Ovary (tissue), 9 donors: ENCODE measurements around the gene ONECUT3. TPM values are rescaled to one million over a fixed set of nuclear protein-coding genes. Genes with fewer than 3 reads are reported as not detected.

Experiments used
- DNase-seq, 5 donors: peaks; one replicate each; pipeline ENCODE4 v3.0.0-alpha.2; 2019 to 2020
- H3K27ac ChIP-seq, 2 donors: fragments of 200-600 bp; one replicate each; pipeline versions ENCODE4 v1.5.1 to v1.8.0; 2019 to 2022
- H3K27me3 ChIP-seq: fragments of 200-600 bp; one replicate; pipeline ENCODE4 v1.8.0; 2022
- H3K36me3 ChIP-seq: fragments of 200-600 bp; sonication (generic); one replicate; pipeline ENCODE4 v1.5.1; 2019
- H3K4me1 ChIP-seq: one replicate; pipeline ENCODE4 v1.8.1; 2013; ENCODE audit warnings: mild to moderate bottlenecking, moderate library complexity; ENCODE audit not compliant: insufficient read depth
- H3K4me3 ChIP-seq: fragments of 200-600 bp; sonication (generic); one replicate; pipeline ENCODE4 v1.5.1; 2017
- H3K9me3 ChIP-seq, 2 donors: fragments of 200-600 bp in 1 of 2; sonication (generic) in 1 of 2; one replicate each; pipeline versions ENCODE4 v1.5.1 to v1.8.1; 2013 to 2019; ENCODE audit warnings: mild to moderate bottlenecking in 1 of 2, moderate library complexity in 1 of 2
- EP300 ChIP-seq: sonication (generic); formaldehyde crosslinking; IDR thresholded peaks from one replicate; pipeline ENCODE4 v1.6.1; 2017; ENCODE audit warnings: antibody characterized with exemption
- POLR2A ChIP-seq: fragments of 450-650 bp; IDR thresholded peaks from one replicate; pipeline ENCODE4 v1.6.1; 2017; ENCODE audit warnings: antibody characterized with exemption, mild to moderate bottlenecking, moderate library complexity
- WGBS, 3 donors: extraction: QIAGEN DNeasy Blood & Tissue Kit in 1 of 3; methylation state at CpG; one replicate each; pipeline versions ENCODE4 v1.1.5 to v1.1.7; 2013 to 2017; 5-methylcytosine and 5-hydroxymethylcytosine counted together
- intact Hi-C, 4 donors: fragments of 100-400 bp; cut with DNase I; formaldehyde crosslinking; loops; one replicate each; pipeline versions ENCODE4 v1.11.0 to v1.15.1; 2022 to 2023
- polyA plus RNA-seq, 2 donors: library from polyadenylated mRNA; stranded (reverse); fragments of 200-250 nt in 1 of 2; fragments of 350-450 nt in 1 of 2; fragmentation: Illumina TruSeq in 1 of 2; extraction: RNeasy Lipid Tissue Mini Kit (QIAGEN cat#74804) in 1 of 2; gene quantifications; one replicate each; pipeline ENCODE4 v1.2.3, GENCODE V29; 2013 to 2014
- total RNA-seq, 7 donors: library from RNA; depleted of rRNA in 2 of 7; stranded (reverse); fragments of >200 nt in 2 of 7; fragmentation: NEBNext Ultra II Directional in 3 of 7; extraction: Animal tissue kit (Norgen Biotek cat#: 25700) in 3 of 7; gene quantifications; one replicate each; pipeline versions ENCODE4 v1.1.0 to v1.2.4, GENCODE V29; 2016 to 2023
- TF ChIP-seq, protein P1 (sequence below), 3 donors: fragments of 450-650 bp in 2 of 3; fragments of 200-600 bp in 1 of 3; IDR thresholded peaks; one replicate each; pipeline versions ENCODE4 v1.5.1 to v1.8.0; 2016 to 2022; ENCODE audit warnings: antibody characterized with exemption in 3 of 3, mild to moderate bottlenecking in 1 of 3
- donor health status: DM: no; HTN: no; CAD: no; lungs with moderate emphysema.
- donor health status: DM: no; HTN: no; CAD: no.
- donor health status: Bipolar disorder and iron deficiency.
- donor health status: DM: yes; HTN: yes; CAD: no.
- donor health status: DM: no; HTN: no; CAD: no.
- donor health status: DM: yes; HTN: yes; CAD: no.

The ONECUT3 gene
- total and polyA plus RNA-seq, 9 donors, result 0.05 TPM; not detected in 8

DNA sequence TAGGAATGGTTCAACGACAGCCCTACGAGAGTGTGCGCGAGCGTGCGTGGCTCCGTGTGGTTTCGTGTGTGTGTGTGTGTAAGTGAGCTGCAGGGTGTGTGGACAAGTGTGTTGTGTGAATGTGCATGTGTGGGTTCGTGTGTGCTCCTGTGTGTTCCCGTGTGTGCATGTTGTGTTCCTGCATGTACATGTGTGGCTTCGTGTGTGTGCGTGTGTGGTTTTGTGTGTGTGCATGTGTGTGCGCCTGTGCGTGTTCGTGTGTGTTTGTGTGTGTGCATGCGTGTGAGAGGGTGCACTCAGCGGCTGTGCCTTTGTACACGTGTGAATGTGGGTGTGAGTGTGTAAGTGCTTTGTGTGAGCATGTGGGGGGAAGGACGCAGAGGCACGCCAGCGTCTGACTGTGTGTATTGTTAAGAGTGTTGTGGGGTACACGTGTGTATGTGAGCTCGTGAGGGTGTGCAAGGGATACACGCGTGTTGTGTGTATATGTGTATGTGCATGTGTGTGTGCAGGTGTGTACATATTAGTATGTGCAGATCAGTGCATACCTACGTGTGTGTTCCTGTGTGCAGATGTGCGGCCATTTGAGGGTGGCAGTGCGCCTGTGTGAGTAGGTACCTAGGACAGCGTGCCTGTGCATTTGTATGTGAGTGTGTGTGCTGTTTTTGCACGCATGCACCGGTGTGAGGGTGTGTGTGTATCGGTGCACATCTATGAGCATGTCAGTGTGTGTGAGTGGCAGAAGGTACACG lies 24.3 kb upstream of the ONECUT3 start:
- 85 to 89% (median 86%) methylated on average over 33 of the region's 33 CpGs for WGBS, 3 donors
- no peaks in the 10 kb centered on the region for H3K27me3 ChIP-seq
- no peak for DNase-seq
- H3K4me1 ChIP-seq, result no peaks in the 10 kb centered on the region
- no peak overlapping the region for H3K4me3 ChIP-seq
- H3K27ac ChIP-seq, result no peak overlapping the region
- no peaks in the 10 kb centered on the region for H3K9me3 ChIP-seq
- TF ChIP-seq POLR2A, result no peak
- no peak for TF ChIP-seq EP300
- TF ChIP-seq, protein P1, sequence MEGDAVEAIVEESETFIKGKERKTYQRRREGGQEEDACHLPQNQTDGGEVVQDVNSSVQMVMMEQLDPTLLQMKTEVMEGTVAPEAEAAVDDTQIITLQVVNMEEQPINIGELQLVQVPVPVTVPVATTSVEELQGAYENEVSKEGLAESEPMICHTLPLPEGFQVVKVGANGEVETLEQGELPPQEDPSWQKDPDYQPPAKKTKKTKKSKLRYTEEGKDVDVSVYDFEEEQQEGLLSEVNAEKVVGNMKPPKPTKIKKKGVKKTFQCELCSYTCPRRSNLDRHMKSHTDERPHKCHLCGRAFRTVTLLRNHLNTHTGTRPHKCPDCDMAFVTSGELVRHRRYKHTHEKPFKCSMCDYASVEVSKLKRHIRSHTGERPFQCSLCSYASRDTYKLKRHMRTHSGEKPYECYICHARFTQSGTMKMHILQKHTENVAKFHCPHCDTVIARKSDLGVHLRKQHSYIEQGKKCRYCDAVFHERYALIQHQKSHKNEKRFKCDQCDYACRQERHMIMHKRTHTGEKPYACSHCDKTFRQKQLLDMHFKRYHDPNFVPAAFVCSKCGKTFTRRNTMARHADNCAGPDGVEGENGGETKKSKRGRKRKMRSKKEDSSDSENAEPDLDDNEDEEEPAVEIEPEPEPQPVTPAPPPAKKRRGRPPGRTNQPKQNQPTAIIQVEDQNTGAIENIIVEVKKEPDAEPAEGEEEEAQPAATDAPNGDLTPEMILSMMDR (IDR thresholded peaks at IDR 0.05), result no peak
- intact Hi-C loops, result no loop called here
- no peaks in the 10 kb centered on the region for H3K36me3 ChIP-seq

DNA sequence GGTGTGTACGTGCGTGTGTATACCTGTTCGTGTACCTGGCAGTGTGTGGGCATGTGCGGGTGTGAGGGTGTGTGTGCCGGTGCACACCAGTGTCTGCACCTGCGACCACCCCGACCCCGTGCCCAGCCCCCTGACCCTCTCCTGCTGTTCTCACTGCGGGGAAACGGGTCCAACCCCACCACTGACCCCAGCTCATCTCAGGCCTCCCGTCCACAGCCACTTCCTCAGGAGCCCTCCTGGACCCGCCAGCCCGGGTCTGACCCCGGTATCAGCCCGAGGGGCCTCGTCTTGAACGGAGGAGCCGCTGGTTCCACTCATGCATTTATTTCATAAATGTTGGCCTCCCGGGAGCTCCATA lies 23.8 kb upstream of the ONECUT3 start:
- TF ChIP-seq POLR2A, result no peak
- TF ChIP-seq, protein P1 (IDR thresholded peaks at IDR 0.05), result no peak
- TF ChIP-seq EP300, result no peak
- Histone ChIP-seq H3K36me3 (no peaks in the 10 kb centered on the region), H3K4me1 (no peaks in the 10 kb centered on the region), H3K9me3 (no peaks in the 10 kb centered on the region), H3K4me3 (no peak overlapping the region), H3K27me3 (no peaks in the 10 kb centered on the region), H3K27ac (no peak overlapping the region)
- DNase-seq, result no peak
- WGBS, 3 donors, result 73 to 82% (median 78%) methylated on average over 19 of the region's 19 CpGs
- intact Hi-C loops, result no loop called here

DNA sequence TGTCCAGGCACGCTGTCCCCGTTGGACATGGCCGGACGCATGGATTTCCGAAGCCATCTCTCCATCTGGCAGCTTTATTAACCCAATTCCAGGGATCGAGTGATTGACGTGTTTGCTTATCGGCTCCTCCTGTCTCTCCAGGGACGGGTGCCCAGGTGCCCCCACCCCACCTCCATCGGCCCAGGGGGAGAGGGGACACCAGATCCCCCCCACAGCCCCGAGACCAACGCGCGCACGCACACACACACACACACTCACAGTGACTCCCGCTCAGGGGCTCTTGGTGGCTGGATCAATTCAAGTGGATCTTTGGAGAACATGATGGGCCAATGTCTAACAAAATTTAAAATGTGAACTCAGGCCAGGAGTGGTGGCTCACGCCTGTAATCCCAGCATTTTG lies 23.1 kb upstream of the ONECUT3 start:
- Histone ChIP-seq H3K9me3 (no peaks in the 10 kb centered on the region), H3K4me3 (no peak overlapping the region), H3K27ac (no peak overlapping the region), H3K27me3 (no peaks in the 10 kb centered on the region), H3K4me1 (no peaks in the 10 kb centered on the region), H3K36me3 (no peaks in the 10 kb centered on the region)
- intact Hi-C loops, result no loop called here
- WGBS, 3 donors, result 75 to 78% (median 75%) methylated on average over 16 to 17 of the region's 17 CpGs
- DNase-seq, result no peak
- no peak for TF ChIP-seq POLR2A
- TF ChIP-seq EP300, result no peak
- TF ChIP-seq, protein P1 (IDR thresholded peaks at IDR 0.05), result no peak

DNA sequence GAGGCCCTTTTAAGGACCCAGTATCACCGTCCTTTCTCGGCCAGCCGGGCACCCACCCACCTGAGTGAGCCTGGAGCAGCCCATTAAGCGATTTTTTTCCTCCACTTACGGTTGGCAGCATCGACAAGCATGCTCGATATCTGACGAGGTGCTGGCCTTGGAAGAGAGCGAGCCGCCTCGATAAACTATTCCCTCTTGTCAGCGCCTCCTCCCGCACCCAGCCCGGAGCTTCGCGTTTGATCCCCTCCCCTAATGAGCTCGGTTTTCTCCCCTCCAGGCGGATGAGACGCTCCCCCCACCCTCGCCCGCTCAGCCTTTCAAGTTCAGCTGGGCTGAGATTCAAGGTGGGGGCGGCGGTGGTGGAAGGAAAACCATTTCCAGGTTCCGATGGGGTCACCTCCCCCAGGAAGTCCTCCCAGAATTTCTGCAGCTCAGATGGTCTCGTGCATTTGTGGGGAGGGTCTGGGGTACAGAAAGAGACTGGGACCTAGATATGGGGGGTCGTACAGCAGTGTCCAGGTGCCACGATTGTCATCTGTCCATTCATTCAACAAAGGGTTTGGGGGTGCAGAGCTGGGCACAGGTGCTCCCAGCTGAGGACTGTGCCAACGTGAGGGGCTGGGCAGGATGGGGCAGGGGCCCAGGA lies 18.9 kb upstream of the ONECUT3 start:
- no peak for DNase-seq
- Histone ChIP-seq H3K4me1 (no peaks in the 10 kb centered on the region), H3K27me3 (no peaks in the 10 kb centered on the region), H3K36me3 (no peaks in the 10 kb centered on the region), H3K4me3 (no peak overlapping the region), H3K27ac (no peak overlapping the region), H3K9me3 (no peaks in the 10 kb centered on the region)
- WGBS, 3 donors, result 6 to 7% (median 6%) methylated on average over 28 of the region's 28 CpGs
- TF ChIP-seq, protein P1 (IDR thresholded peaks at IDR 0.05), result no peak
- intact Hi-C loops, result no loop called here
